Measurements from ENCODE around the gene CTTN. TPM values are rescaled to one million over a fixed set of nuclear protein-coding genes. Genes with fewer than 3 reads are reported as not detected.
"Not testable (repeated sequence)": the region's sequence is repeated elsewhere in the genome, so short reads cannot be mapped to it uniquely, and the experiment has no call there.

Gene CTTN
- total RNA-seq, 2 experiments from 2014 or later = 49.6 to 52.6 TPM

DNA sequence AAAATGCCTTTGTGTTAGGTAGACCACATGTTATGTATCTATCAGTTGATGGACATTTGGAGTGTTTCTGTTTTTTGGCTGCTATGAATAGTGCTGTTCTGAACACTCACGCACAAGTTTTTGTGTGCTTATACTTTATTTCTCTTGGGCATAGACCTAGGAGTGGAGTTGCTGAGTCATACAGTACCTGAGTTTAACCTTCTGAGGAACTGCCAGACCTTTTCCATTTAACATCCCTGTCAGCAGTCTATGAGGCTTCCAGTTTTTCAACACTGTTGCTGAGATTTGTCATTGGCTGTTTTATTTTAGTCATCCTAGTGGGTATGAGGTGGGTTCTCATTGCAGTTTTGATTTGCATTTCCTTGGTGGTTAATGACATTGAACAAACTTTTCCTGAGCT is 4.4 kb downstream of the CTTN start:
- Mint-ChIP-seq H3K27me3 (peaks cover 8% of the 10 kb centered on the region), H3K36me3 (peaks cover 10% of the 10 kb centered on the region), H3K27ac (no peak overlapping the region), H3K4me3 (no peak overlapping the region), H3K4me1 (ENCODE audit: low read depth) (peaks cover 22% of the 10 kb centered on the region), H3K9me3 (no peaks in the 10 kb centered on the region)
- CTCF ChIA-PET = no interaction called here
- POLR2A ChIA-PET = no interaction called here
- intact Hi-C loops (cut with micrococcal nuclease) = no loop called here
- no peak for DNase-seq

DNA sequence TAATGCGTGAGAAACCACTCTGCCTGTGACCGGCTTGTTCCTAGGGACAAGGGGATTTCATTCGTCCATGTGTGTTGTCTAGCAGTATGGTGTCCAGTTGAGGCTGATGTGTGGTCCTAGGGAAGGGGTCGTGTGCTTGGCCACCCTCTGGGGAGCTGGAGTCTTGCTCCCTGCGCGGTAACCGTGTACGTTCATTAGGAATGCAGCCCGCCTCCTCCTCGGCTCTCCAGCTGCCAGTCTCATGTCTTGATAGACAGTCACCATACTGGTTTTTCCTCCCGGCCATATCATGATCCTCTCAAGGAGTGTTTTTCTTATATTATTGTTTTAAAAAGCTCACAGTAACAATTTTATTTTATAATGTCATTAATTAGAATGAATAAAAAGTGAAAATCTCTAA is 5.9 kb downstream of the CTTN start:
- Mint-ChIP-seq H3K36me3 (peaks cover 19% of the 10 kb centered on the region), H3K4me1 (ENCODE audit: low read depth) (peaks cover 19% of the 10 kb centered on the region), H3K27me3 (peaks cover 7% of the 10 kb centered on the region), H3K9me3 (no peaks in the 10 kb centered on the region), H3K4me3 (no peak overlapping the region), H3K27ac (no peak overlapping the region)
- ChIA-PET CTCF (no interaction called here), POLR2A (no interaction called here)
- no peak for DNase-seq
- intact Hi-C loops (cut with micrococcal nuclease) = no loop called here

DNA sequence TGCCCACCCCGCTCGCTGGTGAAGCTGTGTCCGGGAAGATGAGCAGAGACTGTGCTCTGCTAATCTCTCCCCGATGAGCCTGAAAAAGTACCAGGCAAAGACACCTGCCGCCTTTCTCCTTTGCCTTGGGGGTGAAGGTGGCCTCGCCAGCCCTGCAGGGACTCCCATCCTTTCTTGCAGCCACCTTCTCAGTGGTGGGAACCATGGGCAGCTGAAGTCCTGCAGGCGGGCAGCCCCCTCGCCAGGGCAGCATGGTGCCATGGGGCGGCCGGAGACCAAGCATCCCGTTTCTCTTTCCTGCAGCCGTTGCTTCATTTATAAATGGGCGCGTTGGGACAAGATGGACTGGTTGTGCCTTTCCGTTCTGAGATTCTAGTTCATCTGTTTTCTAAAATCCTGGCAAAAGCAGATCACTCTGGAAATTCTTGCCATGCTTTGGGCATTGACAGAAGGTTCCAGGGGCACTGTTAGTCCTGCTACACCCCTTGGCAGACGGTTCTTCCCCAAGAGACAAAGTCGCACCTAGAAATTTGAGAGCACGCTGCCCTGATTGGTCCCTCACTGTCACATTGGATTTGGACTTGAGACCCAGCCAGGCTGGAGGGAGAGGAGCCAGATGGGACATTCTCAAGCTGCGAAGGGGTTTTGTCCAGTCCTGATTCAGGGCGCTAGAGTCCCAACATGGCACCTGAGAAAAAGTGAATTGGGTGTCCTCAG is 7.5 kb downstream of the CTTN start:
- H3K4me3 Mint-ChIP-seq = no peak overlapping the region
- H3K27ac Mint-ChIP-seq = no peak overlapping the region
- no peak for DNase-seq
- H3K36me3 Mint-ChIP-seq = peaks cover 35% of the 10 kb centered on the region
- no peaks in the 10 kb centered on the region for H3K9me3 Mint-ChIP-seq
- H3K27me3 Mint-ChIP-seq = peaks cover under 1% of the 10 kb centered on the region
- ChIA-PET POLR2A (no interaction called here), CTCF (no interaction called here)
- H3K4me1 Mint-ChIP-seq (ENCODE audit: low read depth) = peaks cover 10% of the 10 kb centered on the region
- intact Hi-C loops (cut with micrococcal nuclease) = no loop called here

DNA sequence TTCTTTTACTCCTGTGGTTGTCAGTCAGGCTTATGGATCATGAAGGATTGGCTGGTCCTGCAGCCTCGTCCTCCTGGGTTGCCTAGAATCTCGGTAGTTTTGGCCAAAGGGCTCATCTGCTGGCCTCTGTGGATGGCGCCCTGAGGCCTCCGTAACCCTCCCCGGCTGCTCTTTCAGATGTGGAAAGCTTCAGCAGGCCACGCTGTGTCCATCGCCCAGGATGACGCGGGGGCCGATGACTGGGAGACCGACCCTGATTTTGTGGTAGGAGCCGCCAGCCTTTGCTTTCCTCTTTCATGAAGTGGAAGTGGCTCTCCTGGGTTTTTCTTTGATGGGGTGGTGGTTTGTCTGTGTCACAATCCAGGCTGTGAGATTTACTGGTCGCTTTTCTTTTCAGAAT is 8.8 kb downstream of the CTTN start:
- intact Hi-C loops (cut with micrococcal nuclease) = no loop called here
- no peak overlapping the region for H3K4me3 Mint-ChIP-seq
- ChIA-PET POLR2A (no interaction called here), CTCF (no interaction called here)
- H3K4me1 Mint-ChIP-seq (ENCODE audit: low read depth) = peaks cover 9% of the 10 kb centered on the region
- H3K27me3 Mint-ChIP-seq = no peaks in the 10 kb centered on the region
- no peaks in the 10 kb centered on the region for H3K9me3 Mint-ChIP-seq
- H3K27ac Mint-ChIP-seq = no peak overlapping the region
- no peak for DNase-seq
- H3K36me3 Mint-ChIP-seq = peaks cover 44% of the 10 kb centered on the region

DNA sequence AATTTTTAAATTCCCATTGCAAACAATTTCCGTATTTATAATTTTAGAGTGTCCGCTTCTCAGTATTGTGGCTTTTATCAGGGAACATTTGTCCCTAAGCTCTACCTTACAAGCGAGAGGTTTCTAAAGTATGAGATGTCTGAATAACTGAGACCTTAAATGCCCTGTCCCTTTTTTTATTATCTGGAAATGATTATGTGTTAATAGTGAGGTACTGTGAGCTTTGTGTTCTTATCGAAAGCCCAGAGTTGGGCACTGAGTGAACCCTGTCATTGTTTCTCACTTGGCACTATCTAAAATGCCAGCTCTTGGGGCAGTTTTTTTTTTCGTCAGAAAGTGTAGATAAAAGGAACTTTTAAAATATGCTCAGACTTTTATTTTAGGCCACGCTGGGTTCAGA is 9.5 kb downstream of the CTTN start:
- H3K27me3 Mint-ChIP-seq = no peaks in the 10 kb centered on the region
- H3K4me1 Mint-ChIP-seq (ENCODE audit: low read depth) = peaks cover 2% of the 10 kb centered on the region
- DNase-seq = no peak
- POLR2A ChIA-PET = interaction anchor here (0.7 kb wide), 1 partner anchor 492 kb away, joined by 3 read pairs; no protein-coding TSS in a partner anchor
- no peak overlapping the region for H3K4me3 Mint-ChIP-seq
- intact Hi-C loops (cut with micrococcal nuclease) = no loop called here
- no peaks in the 10 kb centered on the region for H3K9me3 Mint-ChIP-seq
- H3K36me3 Mint-ChIP-seq = peaks cover 44% of the 10 kb centered on the region
- H3K27ac Mint-ChIP-seq = no peak overlapping the region
- CTCF ChIA-PET = no interaction called here

DNA sequence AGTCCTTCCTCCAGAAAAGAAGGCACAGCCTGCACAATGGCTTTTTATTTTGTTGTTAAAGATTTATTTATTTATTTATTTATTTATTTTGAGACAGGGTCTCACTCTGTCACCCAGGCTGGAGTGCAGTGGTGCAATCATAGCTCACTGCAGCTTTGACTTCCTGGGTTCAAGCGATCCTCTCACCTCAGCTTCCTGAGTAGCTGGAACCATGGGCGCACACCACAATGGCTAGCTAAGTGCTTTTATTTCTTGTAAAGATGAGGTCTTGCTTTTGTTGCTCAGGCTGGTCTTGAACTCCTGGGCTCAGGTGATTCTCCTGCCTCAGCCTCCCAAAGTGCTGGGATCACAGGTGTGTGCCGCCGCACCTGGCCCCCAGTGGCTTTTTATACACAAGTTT is 10.0 kb downstream of the CTTN start:
- H3K27me3 Mint-ChIP-seq; CTCF ChIA-PET; POLR2A ChIA-PET; intact Hi-C loops (cut with micrococcal nuclease); DNase-seq; H3K9me3 Mint-ChIP-seq; H3K4me3 Mint-ChIP-seq; H3K4me1 Mint-ChIP-seq (ENCODE audit: low read depth); H3K27ac Mint-ChIP-seq: not testable (repeated sequence)
- peaks cover 44% of the 10 kb centered on the region for H3K36me3 Mint-ChIP-seq

DNA sequence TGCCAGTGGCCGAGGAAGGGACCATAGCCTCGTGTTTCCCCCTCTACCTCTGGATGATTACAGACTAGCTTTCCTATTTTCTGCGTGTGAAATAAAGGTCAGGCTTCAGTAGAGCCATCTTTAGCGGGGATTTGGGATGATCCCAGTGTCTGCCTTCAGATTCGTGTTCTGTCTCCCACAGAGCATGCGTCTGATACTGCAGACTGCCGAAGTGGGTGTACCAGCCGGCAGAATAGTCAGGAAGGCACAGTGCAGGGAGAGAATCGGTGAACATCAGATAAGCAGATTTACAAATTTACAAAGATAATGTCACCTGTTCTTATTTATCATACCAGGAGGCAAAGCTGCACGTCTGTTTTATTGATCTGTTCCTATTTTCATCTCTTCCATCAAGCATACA is 11.1 kb downstream of the CTTN start:
- no peak overlapping the region for H3K4me3 Mint-ChIP-seq
- H3K9me3 Mint-ChIP-seq = no peaks in the 10 kb centered on the region
- no peaks in the 10 kb centered on the region for H3K4me1 Mint-ChIP-seq (ENCODE audit: low read depth)
- no peaks in the 10 kb centered on the region for H3K27me3 Mint-ChIP-seq
- ChIA-PET POLR2A (no interaction called here), CTCF (no interaction called here)
- no peak overlapping the region for H3K27ac Mint-ChIP-seq
- H3K36me3 Mint-ChIP-seq = peaks cover 46% of the 10 kb centered on the region
- DNase-seq = no peak
- intact Hi-C loops (cut with micrococcal nuclease) = no loop called here

DNA sequence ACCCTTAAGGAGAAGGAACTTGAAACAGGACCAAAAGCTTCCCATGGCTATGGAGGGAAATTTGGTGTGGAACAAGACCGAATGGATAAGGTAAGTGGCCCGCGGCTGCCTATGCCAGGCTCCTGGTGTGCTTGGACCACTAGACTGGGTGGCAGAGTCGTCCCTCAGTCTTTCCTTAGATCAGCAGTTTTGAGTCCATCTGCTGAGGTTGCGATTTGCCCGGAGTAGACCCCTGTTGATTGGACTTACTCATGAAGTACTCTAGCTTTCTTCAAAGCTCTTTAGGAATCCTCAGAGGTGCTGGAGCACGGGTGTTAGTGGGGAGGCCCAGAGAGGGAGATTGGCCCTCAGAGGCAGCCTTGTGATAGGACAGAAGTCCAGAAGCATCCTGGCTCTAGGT is 11.5 kb downstream of the CTTN start:
- CTCF ChIA-PET = no interaction called here
- H3K27me3 Mint-ChIP-seq = no peaks in the 10 kb centered on the region
- no peak overlapping the region for H3K4me3 Mint-ChIP-seq

DNA sequence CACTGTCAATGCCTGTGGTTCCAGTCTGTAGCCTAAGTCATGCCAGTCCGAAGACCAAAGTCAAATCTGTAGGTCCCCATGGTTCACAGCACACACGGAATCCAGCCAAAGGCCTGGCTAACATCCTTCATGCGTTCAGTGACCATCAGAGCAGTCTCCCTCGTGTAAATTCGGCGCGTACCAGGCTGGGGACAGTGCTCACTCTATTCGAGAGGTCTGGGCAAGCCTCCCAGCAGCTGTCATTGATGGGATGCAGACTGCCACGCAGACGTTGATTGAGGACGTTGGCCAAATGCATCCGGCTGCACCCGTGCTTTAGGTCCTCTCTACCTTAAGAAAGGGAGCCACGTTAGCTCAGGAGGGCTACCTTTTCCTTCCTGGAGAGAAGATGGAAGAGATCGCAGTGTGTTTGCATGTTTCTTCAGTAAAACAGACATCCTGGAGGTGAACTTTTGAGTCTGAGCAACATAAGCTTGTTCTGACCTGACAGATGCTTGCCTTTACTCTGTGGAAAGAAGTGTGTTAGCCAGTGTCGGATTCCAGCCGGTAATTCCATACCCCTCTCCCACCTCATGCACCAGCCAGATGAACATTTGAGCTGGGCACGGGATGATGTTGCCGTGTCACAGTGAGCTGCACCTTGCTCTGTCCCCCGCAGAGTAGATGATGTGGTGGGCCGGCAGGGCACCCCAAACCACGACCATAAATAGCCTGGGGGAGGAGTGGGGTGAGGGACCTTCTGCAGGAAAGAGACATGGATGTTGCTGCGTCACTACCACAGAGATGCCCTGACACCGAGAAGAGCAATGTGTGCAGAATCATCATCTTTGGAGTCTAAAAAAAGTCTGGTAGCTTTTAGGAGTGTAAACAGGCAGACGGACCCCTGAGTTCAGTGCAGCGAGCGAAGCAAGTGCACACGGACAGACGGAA is 12.2 kb downstream of the CTTN start:
- intact Hi-C loops (cut with micrococcal nuclease) = no loop called here
- Mint-ChIP-seq H3K27ac (no peak overlapping the region), H3K27me3 (no peaks in the 10 kb centered on the region), H3K36me3 (peaks cover 54% of the 10 kb centered on the region), H3K4me3 (no peak overlapping the region), H3K4me1 (ENCODE audit: low read depth) (no peaks in the 10 kb centered on the region), H3K9me3 (no peaks in the 10 kb centered on the region)
- ChIA-PET POLR2A (no interaction called here), CTCF (no interaction called here)
- no peak for DNase-seq

More for the DNA sequence above, 11.5 kb downstream of the CTTN start:
- H3K4me1 Mint-ChIP-seq (ENCODE audit: low read depth) = no peaks in the 10 kb centered on the region
- POLR2A ChIA-PET = no interaction called here
- H3K36me3 Mint-ChIP-seq = peaks cover 50% of the 10 kb centered on the region
- H3K27ac Mint-ChIP-seq = no peak overlapping the region
- no peak for DNase-seq
- no peaks in the 10 kb centered on the region for H3K9me3 Mint-ChIP-seq
- intact Hi-C loops (cut with micrococcal nuclease) = no loop called here

DNA sequence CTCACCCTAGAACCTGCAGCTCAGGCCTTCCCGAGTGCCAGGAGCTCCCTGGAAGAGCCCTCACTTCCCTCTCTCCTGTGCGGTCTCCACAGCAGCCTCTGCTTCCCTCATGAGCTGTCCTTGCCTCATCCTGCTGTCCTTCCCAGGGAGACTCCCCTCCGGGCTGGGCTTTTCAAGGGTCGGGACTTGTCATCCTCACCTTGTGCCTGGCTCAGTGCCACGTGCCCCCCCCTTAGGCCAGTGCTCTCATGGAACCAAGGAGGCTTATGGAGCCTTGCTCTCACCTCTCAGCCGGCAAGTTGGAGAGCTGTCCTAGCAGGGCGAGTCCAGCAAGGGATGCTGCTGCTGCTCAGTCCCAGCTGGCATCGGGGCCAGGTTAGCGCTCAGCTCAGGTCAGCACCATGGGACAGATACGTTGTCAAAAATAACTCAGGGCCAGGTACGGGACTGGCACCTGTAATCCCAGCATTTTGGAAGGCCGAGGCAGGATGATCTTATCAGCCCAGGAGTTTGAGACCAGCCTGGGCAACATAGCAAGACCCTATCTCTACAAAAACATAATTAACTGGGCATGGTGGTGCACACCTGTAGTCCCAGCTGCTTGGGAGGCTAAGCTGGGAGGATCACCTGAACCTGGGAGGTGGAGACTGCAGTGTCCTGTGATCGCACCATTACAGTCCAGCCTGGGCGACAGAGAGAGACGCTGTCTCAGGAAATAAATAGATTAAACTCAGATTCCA is 13.6 kb downstream of the CTTN start:
- no peaks in the 10 kb centered on the region for H3K27me3 Mint-ChIP-seq
- H3K4me3 Mint-ChIP-seq = no peak overlapping the region
- DNase-seq = no peak
- H3K36me3 Mint-ChIP-seq = peaks cover 61% of the 10 kb centered on the region
- H3K27ac Mint-ChIP-seq = no peak overlapping the region
- CTCF ChIA-PET = no interaction called here
- POLR2A ChIA-PET = interaction anchor here (0.5 kb wide), 1 partner anchor 715 kb away, joined by 3 read pairs; no protein-coding TSS in a partner anchor
- H3K4me1 Mint-ChIP-seq (ENCODE audit: low read depth) = no peaks in the 10 kb centered on the region
- intact Hi-C loops (cut with micrococcal nuclease) = no loop called here
- H3K9me3 Mint-ChIP-seq = no peaks in the 10 kb centered on the region

DNA sequence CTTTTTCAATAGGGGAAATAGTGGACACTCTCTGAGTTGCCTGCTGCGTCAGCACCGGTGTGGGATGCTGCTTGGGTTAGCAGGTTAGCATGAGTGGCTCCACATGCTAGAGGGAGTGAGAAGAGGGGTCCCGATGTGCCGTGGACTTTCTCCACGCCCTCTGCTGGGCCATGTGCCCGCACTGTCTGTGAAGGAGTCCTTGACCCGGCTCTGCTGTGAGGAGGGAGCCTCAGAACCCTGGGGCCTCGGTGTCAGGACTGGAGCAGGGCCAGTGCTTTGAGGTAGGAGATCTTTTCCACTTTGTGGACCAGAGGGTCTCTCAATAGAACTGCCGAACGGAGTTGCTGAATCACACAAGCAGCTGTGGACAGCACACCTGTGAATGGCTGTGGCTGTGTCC is 14.8 kb downstream of the CTTN start:
- intact Hi-C loops (cut with micrococcal nuclease) = no loop called here
- no peaks in the 10 kb centered on the region for H3K9me3 Mint-ChIP-seq
- DNase-seq = no peak
- no peaks in the 10 kb centered on the region for H3K27me3 Mint-ChIP-seq
- peaks cover 50% of the 10 kb centered on the region for H3K36me3 Mint-ChIP-seq
- no peak overlapping the region for H3K4me3 Mint-ChIP-seq
- CTCF ChIA-PET = no interaction called here
- no peaks in the 10 kb centered on the region for H3K4me1 Mint-ChIP-seq (ENCODE audit: low read depth)
- H3K27ac Mint-ChIP-seq = no peak overlapping the region
- POLR2A ChIA-PET = no interaction called here

DNA sequence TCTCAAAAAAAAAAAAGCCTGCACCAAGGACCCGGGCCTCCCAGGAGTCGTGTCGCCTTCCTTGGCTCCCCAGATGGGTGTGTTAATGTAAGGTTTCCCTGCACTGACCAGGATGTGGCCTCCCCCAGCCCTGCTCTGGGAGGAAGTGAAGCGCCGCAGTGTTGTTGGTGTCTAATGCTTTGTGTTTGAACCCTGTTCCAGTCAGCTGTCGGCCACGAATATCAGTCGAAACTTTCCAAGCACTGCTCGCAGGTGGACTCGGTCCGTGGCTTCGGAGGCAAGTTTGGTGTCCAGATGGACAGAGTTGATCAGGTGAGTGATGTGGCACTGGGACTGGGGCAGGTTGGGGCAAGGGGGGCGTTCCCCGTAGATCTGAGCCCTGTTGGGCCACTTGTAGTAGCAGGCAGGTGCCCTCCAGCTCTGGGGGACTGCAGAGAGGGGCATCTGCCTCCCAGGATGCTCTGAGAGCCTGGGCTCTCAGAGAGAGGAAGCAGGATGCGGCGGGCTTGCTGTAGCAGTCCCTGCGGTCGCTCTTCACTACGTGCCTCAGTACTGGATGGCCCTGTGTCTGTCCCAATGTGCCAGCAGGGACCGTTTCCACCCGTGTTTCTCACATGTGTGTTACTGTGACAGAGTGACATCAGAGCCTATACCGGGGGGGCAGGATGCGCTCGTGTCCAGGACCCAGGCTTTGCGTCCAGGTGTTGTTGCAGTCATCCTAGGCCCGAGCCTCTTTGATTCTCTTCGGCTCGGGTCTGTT is 16.2 kb downstream of the CTTN start:
- H3K36me3 Mint-ChIP-seq = peaks cover 45% of the 10 kb centered on the region
- no peak for DNase-seq
- no peaks in the 10 kb centered on the region for H3K9me3 Mint-ChIP-seq
- H3K4me1 Mint-ChIP-seq (ENCODE audit: low read depth) = no peaks in the 10 kb centered on the region
- H3K27me3 Mint-ChIP-seq = no peaks in the 10 kb centered on the region
- H3K4me3 Mint-ChIP-seq = no peak overlapping the region
- POLR2A ChIA-PET = no interaction called here
- intact Hi-C loops (cut with micrococcal nuclease) = no loop called here
- CTCF ChIA-PET = no interaction called here
- no peak overlapping the region for H3K27ac Mint-ChIP-seq
